Activated CD4-positive, alpha-beta T cell treated with anti-CD3 and anti-CD28 coated beads, Interleukin-2, amount 50 U/mL, for 16 hours (primary cell): Measurements from ENCODE around the gene TRDN.
"Not testable (repeated sequence)": the region's sequence is repeated elsewhere in the genome, so short reads cannot be mapped to it uniquely, and the experiment has no call there.

Experiments used
- DNase-seq: peaks from one replicate; pipeline ENCODE4 v3.0.0-alpha.2; 2020

Gene TRDN

DNA sequence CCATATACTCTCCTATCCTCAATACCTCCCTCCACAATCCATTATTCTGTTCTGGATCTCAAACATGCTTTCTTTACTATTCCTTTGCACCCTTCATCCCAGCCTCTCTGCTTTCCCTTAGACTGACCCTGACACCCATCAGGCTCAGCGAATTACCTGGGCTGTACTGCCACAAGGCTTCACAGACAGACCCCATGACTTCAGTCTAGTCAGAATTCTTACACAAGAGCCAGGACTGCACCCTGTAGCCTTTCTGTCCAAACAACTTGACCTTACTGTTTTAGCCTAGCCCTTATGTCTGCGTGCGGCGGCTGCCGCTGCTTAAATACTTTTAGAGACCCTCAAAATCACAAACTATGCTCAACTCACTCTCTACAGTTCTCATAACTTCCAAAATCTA lies 76.9 kb downstream of the TRDN start:
- not testable (repeated sequence) for DNase-seq

DNA sequence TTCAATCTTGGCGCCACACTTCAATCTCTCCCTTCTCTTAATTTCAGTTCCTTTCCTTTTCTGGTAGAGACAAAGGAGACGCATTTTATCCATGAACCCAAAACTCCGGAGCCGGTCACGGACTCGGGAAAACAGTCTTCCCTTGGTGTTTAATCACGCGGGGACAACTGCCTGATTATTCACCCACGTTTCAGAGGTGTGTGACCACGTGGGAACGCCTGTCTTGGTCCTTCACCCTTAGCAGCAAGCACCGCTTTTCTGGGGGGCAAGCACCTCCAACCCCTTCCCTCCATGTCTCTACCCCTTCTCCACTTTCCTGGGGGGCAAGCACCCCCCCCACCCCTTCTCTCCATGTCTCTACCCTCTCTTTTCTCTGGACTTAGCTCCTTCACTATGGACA lies 79.3 kb downstream of the TRDN start:
- DNase-seq: not testable (repeated sequence)

DNA sequence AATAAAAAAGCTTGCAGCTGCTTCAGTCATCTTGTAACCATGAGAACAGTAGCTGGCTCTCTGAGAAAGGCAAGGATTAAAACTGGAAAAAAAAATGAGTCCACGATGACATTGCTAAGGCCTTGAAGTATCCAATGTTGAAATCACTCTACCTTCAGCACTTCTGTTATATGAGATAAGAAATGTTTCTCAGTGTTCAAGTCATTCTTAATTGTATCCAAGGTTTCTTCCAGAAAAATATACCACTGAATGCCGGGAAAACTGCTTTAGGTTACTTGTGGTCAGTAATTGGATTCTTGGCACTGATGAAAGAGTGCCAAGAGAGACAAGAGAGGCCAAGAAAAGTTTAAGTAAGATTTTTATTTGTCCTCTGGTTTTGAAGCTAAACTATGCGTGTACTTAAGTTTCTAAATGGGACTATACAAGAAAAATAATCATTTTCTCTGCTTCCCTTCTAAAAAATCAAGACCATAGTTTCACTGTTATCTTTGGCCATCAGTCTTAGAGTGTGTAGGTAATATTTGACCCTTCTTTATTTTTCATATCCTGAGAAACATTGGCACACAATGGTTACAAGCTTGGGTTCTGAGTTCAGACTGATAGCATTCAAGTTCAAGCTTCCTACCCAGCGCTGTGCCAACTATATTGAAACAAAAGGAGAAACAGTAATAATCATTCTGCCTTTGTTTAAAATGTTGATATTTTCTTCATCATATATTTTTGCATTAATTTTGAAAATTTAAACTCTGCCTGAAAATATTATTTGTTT lies 84.6 kb downstream of the TRDN start:
- DNase-seq: no peak

DNA sequence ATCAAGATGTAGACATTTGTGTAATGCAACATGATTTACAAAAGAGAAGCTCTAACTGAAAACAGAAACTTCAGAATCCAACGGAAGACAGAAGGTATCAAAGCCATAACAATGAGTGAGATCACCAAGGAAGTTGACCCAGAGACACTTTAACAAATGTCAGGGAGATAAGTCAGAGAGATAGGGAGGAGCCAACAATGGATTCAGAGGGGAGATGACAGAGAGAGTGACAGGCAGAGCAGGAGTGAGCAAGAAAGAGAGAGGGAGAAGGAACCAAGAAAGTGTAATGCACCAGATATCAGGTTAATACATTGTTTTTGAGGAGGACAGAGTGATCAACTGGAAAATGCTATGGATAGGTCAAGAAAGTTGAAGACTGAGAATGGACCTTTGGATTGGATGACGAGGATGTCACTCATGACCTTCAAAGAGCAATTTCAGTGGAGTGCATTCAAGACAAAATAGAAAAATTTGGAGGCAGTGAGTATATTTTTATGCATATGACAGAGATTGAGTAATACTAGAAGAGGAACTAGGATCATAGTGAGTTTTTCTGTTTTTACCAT lies 86.6 kb downstream of the TRDN start:
- no peak for DNase-seq

DNA sequence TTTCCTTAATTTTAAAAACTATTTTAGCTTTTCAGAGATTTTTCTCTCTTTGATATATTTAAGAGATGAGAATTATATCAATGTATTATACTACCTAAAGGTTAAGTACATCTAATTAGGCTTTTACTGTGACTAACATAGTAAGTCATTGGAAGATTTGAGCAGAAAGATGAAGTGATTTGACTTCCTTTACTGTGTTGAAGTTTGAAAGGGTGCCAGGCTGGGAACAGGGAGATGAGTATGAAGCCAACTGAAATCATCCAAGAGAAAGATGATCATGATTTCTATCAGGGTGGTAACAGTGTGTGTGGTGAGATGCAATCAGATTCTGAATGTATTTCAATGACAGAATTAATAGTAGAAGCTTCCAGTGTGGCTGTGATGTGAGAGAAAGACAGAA lies 87.3 kb downstream of the TRDN start:
- no peak for DNase-seq

DNA sequence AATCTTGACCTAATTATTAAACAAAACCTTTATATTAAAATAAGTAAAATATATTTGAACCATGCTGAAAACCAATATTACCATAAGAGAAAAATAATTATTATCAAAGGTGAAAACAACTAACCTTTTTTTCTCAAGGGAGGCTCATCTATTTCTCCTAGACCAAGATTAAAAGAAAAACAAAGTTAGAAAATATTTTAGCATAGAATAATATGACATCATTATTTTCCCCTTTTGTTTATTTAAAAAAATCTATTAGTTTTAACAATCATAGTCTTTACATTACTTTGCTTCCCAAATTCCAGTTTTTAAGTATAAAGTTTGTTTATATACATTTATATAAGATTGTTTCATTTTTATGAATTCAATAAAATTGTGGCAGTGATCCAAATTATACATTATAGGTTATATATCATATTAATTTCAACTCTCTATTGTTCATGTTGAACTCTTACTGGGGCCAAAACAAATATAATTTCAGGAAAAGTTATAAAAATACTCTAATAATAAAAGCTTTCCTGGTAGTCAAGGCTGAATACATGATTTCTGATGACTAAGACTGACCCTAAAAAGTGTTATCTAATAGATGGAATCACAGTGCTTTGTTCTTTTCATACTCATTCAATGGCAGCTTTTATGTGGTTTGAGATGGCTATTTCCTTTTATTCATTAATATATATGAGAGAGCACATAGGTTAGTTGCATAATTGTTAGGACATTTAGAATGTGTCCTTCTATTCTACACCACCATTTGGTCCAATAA lies 89.4 kb downstream of the TRDN start:
- DNase-seq: no peak

DNA sequence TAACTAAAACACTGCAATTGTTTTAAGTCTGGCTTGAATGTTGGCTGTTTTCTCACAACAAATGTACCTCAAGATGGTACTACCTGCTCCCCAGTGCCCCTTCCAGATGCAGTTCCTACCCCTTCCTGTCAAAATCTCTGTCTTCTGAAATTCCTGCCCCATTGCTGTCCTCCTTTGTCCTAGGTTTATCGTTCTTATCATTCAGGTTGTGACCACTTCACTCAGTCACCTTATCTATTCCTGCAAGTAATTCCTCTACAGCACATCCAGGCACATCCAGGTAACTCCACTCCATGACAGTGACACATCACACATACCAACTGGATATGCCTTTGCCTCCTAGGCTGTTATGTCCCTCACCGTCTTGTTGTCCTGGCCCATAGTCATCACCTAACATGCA lies 90.2 kb downstream of the TRDN start:
- no peak for DNase-seq

DNA sequence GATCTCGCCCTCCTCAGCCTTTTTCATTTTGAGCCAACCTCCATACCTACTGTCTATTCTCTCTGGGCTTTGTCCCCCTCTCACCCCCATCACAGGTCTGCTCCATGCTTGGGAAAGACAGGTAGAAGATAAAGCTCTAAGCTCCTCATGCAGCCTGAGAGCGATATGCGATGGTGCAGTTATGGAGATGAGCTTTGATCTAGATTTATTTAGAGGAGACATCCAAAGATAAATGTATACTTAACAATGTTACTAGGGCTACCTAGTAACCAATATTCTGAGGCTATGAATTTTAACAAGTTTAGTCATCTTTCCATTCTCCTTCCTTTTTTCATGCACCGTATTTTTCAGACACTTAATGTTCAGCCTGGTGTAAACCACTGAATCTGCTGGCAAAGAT lies 95.3 kb downstream of the TRDN start:
- no peak for DNase-seq

DNA sequence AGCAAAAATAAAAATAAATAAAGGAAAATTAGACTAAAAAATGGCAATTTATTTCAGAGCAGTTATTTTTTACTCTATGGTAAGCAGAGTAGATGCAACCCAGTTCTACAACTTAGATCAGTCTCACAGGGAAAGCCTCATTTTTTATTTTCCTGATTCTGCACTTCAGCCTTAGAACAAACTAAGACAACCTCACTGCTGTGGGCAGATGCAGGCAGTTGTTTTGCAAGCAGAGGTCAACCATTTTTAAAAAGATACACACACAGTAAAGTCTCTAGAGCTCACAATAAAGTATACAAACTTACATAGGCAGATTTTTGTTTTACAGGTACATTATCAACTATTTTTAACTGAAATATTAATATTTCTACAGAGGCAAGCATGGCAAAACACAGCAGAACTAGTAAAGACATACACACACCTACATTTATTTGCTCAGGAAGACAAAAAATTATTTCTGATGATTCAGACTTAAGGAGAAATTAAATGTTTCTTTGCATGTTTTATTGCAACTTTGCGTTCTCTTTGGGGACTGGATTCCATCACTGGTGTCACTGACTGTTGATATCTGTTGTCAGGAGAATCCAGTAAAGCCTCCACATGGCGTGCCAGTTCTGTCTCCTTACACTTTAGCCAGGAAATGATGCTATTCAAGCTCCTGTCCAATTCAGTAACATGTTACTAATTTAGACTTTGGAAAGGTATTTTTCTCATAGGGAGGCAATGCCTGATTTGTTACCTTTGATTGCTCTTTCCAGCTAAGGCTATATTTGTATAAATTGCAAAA lies 102.7 kb downstream of the TRDN start:
- DNase-seq: no peak

DNA sequence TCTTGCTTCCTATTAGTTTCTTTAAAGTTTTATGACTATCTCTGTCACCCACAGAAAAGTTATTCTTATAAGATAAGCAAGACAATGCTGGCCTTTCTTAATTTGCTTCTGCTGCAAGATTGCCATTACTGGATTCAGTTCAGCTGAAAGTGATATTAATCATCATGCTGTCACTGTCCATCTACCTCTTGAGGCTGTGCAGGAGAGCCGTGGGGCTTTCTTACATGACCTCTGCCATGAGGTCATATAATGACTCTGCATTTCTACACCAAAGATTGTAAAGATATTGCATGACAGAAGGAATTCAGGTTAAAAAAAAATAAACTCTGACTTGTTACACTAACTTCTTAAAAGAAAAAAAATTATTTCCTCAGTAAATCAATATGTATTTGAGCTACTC lies 106.9 kb downstream of the TRDN start:
- DNase-seq: no peak

DNA sequence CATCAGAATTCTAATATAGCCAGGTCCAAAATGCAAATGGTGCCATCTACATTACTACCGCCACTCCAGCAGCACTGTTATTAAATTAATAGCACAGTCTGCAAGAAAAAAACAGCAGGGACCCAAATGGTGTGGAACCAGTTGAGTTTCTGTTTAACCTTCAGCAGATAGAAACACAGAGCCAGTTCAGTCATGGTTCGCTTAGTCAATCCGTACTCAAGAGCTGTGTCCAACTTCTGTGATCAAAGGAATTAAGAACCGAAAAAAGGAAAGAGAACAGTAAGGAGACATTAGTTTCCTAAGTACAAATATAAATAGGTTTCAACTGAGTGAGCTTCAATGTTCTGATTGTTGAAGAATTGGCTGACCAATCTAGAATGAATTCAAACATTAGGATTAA lies 107.7 kb downstream of the TRDN start:
- no peak for DNase-seq

DNA sequence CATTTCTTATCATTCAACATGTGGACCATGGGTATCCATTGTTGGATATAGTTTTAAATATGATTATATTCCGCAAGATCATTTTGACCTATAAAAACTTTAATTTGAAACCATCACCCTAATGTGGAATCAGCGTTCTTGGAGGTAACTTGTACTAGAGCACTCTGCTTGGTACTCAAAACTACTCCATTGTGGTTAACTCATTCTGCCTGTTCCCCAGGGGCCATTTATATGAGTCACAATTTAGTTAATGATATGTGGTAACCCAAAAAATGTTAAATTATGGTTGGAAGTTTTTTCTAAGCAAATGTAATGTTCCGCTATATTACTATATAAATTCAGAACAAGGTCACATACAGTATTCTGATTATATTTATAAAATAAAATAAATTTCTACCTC lies 109.3 kb downstream of the TRDN start:
- no peak for DNase-seq

DNA sequence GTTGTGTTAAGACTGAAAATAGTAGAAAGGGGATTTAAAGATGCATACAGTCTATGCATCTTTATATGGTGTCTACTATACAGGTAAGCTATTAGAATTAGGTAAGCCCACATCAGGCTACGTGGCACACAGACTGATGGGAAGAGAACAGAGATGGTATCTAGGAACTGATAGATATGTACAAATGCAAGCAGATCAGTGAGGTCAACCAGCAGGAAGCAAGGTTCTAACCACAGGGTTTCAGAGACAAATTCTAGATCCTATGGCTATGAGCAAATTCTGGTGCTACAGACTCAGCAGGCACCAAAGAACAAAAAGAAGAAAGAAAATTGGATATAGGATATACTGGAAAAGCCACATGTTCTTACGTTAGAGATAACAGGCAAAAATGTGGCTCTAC lies 110.6 kb downstream of the TRDN start:
- DNase-seq: no peak

DNA sequence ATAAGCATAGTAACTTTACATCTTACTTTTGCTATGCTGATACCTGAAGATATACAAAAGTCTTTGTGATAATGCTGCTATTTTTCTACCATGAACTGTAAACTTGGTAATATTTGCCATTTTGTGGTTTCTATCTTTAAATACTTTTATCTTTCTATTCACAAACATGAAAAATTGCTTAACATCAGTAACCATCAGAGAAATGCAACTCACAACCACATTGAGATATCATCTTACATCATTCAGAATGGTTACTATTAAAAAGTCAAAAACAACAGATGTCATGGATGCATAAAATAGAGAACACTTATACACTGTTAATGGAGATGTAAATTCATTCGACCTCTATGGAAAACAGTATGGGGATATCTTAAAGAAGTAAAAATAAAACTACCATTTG lies 112.0 kb downstream of the TRDN start:
- DNase-seq: no peak

DNA sequence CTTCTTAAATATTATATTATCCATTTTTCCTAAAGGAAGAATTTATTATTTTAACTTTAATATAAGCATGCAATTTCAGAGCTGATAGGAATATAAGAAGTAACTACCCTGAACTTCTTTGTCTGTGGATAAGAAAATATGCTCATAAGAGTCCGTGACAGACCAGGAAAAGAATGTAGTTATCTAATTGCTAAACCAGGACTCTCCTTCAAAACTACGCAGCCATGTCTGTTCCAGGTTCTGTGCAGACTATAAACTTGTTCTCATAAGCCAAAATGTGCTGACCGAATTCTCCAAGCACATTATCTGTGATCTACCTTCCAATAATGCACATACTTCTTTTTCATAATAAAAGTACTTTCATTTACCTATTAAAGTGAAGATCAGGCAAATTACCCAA lies 116.5 kb downstream of the TRDN start:
- no peak for DNase-seq

DNA sequence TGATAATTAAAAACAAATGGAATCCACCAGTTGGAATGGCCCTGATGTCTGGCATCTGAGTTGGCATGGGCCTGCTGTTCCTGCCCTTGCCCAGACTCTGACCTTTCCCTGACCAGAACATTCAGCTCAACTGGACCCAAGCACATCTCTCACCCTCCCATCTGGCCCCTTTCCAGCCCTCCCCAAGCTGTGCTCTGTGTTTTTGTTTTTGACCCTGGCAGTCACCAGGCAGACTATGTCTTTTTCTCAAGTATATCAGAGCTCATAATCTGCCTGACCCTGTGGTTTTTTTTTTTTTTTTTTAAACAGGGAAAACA lies 117.6 kb downstream of the TRDN start:
- no peak for DNase-seq

DNA sequence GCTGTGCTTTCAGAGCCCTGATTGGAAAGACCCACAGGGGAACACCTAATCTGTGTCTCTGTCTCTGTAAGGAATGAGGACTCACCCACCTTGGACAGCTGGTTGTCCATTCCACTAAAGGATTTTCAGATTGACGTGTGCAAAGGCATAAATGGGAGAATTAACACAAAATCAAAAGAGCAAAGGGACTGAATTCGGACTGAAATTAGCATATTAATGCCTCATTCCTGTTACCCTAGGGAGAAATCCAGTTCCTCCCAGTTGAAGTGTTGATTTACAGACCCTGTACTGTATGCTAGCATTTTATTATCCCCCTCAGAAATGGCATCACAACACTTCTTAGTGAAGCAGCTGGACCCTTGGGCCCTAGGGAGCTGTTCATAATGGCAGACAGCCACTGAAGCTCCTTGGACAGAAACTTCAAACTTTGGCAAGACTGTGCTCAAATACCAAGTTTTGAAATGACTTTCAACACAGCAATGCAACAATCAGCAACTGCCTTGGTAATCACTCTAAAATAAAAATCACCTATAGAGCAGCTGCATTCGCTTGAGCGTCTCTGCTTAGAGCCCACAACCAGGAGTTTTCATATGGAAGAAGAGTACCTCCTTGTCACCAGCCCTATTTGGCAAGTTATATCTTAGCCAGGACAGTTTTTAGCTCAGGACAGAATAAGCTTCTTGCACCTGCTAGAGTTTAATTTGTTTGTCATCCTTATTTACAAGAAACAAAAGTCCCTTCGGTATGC lies 118.1 kb downstream of the TRDN start:
- no peak for DNase-seq

DNA sequence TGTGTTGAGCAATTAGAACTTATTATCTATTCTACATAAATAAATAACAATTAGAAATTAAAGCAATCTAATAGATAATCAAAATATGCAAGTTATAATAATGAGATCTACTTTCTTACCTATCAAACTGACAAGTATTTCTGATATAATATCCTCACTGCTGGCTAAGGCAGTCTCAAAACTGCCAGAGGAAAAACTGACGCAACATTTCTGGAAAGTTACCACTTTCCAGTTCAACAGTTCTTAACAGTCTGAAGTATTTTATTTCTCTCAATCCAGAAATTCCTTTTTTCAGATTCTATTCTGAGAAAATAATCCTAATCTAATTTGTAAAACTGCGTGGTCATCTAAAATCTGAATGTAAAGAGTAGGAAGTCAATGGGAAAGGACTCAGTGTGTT lies 121.0 kb downstream of the TRDN start:
- no peak for DNase-seq

DNA sequence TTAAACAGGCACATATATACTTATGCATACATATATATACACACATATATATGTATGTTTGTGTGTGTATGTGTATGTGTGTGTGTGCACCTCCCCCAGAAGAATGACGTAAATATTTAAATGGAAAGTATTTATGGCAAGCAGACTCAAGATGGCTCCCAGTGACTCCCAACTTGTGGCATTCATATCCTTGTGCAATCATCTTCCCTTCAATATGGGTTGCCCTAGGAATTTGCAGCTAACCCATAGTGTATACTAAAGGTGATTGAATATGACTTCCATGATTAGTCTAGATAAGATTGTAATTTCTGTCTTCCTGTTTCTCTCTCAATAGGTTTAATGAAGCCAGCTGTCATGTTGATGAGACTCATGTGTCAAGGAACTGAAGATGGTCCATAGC lies 127.6 kb downstream of the TRDN start:
- no peak for DNase-seq

DNA sequence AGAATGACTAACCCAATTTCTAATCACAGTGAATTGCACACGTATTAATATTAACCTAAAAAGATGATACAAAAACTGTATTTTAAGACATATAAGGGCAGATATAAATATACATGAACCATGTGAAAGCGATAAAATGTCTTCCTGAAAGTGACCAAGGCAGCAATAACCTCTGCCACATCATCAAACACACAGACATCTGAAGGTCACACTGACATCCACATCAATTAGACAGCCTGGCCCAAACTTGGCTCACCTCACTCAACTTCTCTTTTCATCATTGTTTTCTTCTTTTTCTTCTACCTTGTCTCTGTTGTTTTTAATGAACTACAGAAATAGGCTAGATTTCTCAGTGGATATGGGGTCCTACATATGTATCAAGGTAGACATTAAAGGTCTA lies 128.5 kb downstream of the TRDN start:
- no peak for DNase-seq

DNA sequence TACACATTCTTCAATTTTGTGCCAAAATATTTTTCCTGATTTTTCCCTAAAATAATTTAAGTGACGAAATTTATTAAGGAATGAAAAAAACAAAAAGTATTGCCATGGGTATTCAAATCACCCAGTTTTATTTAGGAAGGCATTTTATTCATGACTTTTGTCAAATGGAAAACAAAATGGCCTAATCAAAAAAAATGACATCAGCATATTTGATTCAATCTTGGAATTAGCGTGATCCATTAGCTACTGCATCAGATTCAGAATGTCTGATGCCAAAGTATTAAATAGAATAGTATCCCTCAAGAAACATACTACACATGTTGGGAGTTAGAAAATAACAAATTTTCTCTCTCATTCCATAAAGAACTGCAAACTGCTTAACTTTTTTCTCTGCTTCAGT lies 129.2 kb downstream of the TRDN start:
- DNase-seq: no peak

DNA sequence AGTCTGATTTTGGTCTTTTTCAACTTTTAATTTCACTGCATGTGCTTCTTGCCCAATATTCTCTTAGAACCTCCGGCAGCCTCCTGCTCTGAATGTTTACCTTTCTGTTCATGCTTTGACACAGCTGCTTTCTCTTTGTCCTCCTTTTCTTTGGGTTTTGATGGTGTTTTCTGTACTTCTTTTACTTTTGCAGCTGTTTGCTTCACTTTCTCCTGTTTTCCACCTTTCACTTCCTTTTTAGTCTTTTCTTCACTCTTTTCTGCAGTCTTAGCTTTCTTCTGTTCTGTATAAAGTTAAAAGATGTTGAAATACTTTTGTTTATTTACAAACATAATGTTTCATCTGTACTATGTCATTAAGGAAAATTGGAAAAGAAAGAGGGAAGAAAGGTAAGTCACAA lies 133.1 kb downstream of the TRDN start:
- no peak for DNase-seq

DNA sequence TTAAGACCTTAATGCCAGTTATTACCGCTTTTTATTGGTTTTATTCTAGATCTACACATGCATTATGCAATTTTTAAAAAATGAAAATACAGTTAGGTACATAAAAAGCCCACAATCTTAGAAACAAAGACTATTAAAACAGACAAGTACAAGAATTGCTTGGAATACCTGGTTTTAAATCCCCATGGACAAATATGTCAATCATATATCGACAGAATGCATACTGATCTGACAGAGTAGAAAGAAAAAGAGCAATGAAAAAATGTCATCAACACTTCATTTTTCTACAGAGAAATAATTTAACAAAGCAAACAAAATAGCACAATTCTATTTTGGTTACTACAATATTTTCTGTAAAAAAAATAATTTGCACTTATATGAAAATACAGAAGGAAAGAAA lies 139.7 kb downstream of the TRDN start:
- no peak for DNase-seq
